Fibroblast of the aortic adventitia (primary cell): ENCODE data around the gene SSR2. TPM values are rescaled to one million over a fixed set of nuclear protein-coding genes. Genes with fewer than 3 reads are reported as not detected.

ENCODE experiments used
- DNase-seq: peaks from one replicate; pipeline ENCODE4 v3.0.0-alpha.2; 2010; ENCODE audit warnings: low read depth
- H3K4me3 ChIP-seq: 2 replicates; pipeline ENCODE4 v1.5.1; 2011; ENCODE audit warnings: low read depth, mild to moderate bottlenecking, control low read depth, low read length, moderate library complexity
- total RNA-seq: library from RNA; depleted of rRNA; stranded (reverse); fragments of >200 nt; gene quantifications from 2 replicates; pipeline ENCODE4 v1.2.3, GENCODE V29; 2012; ENCODE audit warnings: low replicate concordance
- TF ChIP-seq, protein P1 (sequence below): IDR thresholded peaks from 2 replicates; pipeline ENCODE4 v1.5.1; 2011; ENCODE audit warnings: mild to moderate bottlenecking, low read length, control low read depth, inconsistent platforms; ENCODE audit not compliant: insufficient read depth

SSR2 gene
- total RNA-seq, 1 donor: 472 TPM

DNA sequence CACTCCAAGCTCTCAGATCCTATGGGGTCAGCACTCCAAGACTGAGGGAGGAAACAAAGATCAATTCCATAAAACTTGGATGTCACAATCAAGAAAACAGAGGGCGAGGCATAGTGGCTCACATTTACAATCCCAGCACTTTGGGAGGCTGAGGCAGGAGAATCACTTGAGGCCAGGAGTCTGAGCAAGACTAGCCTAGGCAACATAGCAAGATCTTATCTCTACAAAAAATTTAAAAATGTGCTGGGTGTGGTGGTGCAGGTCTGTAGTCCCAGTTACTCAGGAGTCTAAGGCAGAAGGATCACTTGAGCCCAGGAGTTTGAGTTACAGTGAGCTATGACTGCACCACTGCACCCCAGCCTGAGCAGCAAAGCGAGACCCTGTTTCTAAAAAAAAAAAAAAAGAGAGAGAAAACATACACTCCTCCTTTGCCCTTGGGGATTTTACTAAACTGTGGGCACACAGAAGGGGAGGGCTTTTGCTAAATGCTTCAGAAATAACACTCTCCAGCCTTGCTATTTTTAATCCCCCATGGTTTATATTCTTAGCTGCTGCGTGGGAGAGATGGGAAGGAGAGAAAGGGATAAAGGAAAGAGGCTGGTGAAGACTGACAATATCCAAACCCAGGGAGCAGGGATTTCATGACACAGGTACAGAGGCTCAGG, 60.5 kb downstream of the SSR2 start:
- no peak overlapping the region for H3K4me3 ChIP-seq
- TF ChIP-seq, protein P1, sequence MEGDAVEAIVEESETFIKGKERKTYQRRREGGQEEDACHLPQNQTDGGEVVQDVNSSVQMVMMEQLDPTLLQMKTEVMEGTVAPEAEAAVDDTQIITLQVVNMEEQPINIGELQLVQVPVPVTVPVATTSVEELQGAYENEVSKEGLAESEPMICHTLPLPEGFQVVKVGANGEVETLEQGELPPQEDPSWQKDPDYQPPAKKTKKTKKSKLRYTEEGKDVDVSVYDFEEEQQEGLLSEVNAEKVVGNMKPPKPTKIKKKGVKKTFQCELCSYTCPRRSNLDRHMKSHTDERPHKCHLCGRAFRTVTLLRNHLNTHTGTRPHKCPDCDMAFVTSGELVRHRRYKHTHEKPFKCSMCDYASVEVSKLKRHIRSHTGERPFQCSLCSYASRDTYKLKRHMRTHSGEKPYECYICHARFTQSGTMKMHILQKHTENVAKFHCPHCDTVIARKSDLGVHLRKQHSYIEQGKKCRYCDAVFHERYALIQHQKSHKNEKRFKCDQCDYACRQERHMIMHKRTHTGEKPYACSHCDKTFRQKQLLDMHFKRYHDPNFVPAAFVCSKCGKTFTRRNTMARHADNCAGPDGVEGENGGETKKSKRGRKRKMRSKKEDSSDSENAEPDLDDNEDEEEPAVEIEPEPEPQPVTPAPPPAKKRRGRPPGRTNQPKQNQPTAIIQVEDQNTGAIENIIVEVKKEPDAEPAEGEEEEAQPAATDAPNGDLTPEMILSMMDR: no peak
- DNase-seq: no peak

Other genes with a start within 250 kb of the SSR2 start
- 39.9 and 50.0 TPM in 2 replicates for gene GON4L, start 163.7 kb downstream of the SSR2 start, total RNA-seq
- gene SYT11, start 161.4 kb downstream of the SSR2 start, total RNA-seq: 19.5 and 48.6 TPM in 2 replicates
- gene RIT1, start 109.6 kb downstream of the SSR2 start, total RNA-seq: 33.7 and 35.4 TPM in 2 replicates
- 11.3 and 31.0 TPM in 2 replicates for gene KHDC4, start 86.5 kb downstream of the SSR2 start, total RNA-seq
- gene RXFP4, start 79.3 kb downstream of the SSR2 start, total RNA-seq: 0.09 TPM in 1 of 2 replicates, not detected in the other
- gene ARHGEF2, start 42.4 kb downstream of the SSR2 start, total RNA-seq: 116 and 161 TPM in 2 replicates
- gene UBQLN4, start 32.8 kb upstream of the SSR2 start, total RNA-seq: 8.5 and 22.0 TPM in 2 replicates
- gene LAMTOR2, start 33.8 kb upstream of the SSR2 start, total RNA-seq: 40.4 and 74.7 TPM in 2 replicates
- gene RAB25, start 40.2 kb upstream of the SSR2 start, total RNA-seq: not detected in 2 replicates
- gene MEX3A, start 61.5 kb upstream of the SSR2 start, total RNA-seq: 0.90 TPM in 2 replicates
- 502 and 1,039 TPM in 2 replicates for gene LMNA, start 93.8 kb upstream of the SSR2 start, total RNA-seq
- gene SEMA4A, start 132.6 kb upstream of the SSR2 start, total RNA-seq: 1.4 and 3.2 TPM in 2 replicates
- 13.8 and 14.5 TPM in 2 replicates for gene SLC25A44, start 173.2 kb upstream of the SSR2 start, total RNA-seq
- gene PMF1, start 192.1 kb upstream of the SSR2 start, total RNA-seq: 42.6 and 44.6 TPM in 2 replicates
- gene BGLAP, start 221.2 kb upstream of the SSR2 start, total RNA-seq: 0.18 TPM in 1 of 2 replicates, not detected in the other
- gene PAQR6, start 227.1 kb upstream of the SSR2 start, total RNA-seq: 0.63 TPM in 1 of 2 replicates, not detected in the other